Measurements from ENCODE around the gene EDARADD.

- TF ChIP-seq GATA2 (IDR thresholded peaks at IDR 0.05; ENCODE audit: low read depth, low read length): no peak
- no peak for TF ChIP-seq GATA3 (IDR thresholded peaks at IDR 0.05; ENCODE audit: low read depth, low read length)
Observed at GRCh38 chr1:236492378-236492777, 98.3 kb downstream of the EDARADD start.

Measured in SH-SY5Y (cell line).